Measurements from ENCODE around the gene CDH18.

The CDH18 gene

DNA sequence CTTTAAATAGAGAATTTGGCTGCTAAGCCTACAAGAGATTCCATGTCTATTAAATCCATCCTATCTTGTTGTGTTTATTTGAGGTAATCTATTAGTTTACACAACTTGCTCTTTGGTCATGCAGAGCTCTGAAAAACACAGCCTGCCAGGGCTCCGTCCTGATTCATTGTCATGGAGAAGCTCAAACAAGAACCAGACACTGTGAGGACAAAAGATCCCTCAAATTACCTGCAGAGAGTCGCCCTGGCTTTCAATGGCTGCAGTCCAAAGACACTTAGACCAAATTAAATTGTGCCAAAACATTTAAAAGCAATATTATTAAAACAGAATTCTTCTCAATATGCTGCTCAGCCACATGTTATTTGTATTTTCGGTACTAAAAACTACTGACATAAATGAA, 60.1 kb downstream of the CDH18 start:
- DNase-seq = no peak

DNA sequence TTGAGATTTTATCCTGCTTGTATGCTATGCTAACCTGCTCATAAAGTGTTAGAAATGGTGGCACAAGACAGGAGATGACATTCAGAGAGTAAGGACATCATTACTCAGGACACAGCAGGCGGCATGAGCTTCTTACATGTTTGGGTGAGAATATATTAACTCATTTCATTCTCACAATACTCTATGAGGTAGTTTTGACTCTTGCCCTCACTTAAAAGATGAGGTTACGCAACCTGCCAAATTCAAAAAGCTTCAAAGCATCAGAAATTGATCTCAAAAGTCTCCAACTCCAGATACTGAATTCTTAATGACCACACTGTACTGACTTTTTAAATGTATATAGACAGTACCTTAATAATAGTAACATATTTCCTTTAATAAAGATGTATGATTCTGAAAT, 60.8 kb downstream of the CDH18 start:
- no peak for DNase-seq

DNA sequence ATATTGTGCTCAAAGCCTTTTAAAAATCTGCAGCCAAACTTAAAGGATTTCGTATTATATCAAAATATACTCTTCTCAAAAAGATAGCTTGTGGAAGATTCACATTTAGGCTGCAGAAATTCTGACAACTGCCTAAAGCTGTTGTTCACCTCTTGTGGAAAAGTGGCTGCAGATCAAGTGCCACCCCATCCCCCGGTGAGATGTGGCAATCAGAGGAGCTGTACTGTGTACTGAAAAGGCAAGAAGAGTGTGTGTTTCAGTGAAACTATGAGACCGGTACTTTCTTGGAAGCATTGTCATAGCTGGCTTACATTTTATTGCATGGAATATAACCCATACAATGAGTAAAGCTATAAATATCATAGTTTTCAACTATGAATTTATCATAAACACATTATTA, 64.3 kb downstream of the CDH18 start:
- DNase-seq = no peak

DNA sequence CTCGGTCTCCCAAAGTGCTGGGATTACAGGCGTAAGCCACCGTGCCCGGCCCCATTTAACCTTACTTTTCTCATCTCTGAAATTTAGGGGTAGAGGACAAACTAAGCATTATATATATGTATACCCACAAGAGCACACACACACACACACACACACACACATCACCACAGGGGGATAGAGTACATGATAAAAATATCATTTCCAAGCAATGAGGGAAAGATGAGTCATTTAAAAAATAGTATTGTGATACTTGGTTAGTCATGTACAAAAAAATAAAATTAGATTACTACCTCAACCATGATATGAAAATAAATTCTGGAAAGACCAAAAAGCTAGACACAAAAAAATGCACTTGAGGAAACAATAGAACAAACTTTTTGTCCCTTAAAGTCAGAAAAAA, 67.2 kb downstream of the CDH18 start:
- no peak for DNase-seq

DNA sequence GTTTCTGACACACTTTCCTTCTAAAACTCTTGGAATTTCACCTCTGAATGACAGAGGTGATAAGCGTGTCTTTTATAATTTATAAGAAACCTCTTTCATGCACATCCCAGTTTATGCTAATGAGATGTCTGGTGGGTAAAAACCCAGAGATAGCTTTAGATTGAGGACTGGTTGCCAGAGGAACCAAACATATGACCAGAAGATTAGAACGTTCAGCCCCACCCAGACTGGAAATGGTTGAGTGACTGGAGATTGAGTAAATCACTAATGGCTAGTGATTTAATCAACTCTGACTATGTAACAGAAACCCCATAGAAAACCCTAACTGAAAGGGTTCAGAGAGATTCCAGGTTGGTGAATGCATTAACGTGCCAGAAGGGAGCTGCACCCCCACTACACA, 69.2 kb downstream of the CDH18 start:
- DNase-seq = no peak

DNA sequence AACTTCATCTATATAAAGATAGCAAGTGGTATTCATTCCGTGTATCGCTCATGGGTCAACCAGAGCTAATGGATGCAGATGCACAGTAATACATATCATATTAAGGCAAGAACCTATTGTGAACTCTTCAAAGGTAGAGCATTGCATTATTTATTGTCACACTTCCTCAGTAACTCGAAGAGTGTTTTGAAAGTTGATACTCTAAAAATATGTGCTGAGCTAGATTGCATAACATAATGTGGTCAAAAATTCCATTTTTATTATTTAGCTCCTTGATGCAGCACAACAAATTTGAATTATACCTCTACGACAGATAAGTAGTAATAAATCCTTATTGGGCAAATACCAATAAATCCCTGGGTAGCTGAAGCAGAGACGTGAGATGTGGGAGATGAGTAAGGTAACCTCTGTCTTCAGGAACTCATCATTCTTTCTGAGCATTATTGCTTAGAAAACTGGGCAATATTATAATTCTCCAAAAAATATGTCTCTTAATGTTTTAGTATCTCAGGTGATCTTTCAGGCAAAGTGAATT, 70.3 kb downstream of the CDH18 start:
- DNase-seq = no peak

DNA sequence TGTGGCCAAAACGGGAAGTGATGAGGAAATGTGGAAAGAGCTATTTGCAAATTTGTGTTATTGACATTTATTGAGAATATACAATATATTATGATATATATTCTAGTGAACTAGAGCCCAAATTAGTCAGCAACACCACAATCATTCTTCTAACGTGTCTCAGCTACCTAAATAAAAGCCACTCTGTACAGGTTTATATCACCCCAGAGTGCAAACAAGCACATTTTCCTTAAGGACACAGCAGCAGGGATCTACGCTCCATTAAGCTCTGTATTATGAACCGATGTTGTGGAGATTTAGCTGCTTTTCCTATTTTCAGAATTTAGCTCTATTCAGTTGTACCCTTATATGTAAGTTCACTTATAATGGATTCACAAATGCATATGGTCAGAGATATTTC, 77.9 kb downstream of the CDH18 start:
- DNase-seq = no peak

DNA sequence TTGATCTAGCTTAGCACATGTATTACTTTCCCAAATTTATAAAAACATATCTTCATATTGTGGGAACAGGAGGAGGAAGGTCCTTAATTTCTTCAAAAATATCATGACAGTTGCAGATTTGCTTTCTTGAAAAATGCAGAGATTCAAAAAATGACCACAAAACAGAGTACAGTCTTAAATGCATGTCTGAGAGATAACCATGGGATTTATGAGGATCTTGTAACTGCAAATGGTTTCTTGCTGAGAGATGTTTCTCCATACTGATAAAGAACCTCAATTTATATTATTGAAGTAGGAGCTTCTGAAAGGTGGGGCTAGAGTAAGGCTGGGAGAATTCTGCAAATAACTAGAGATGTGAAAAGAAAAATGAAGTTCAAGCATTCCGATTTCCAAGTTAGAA, 83.2 kb downstream of the CDH18 start:
- no peak for DNase-seq

DNA sequence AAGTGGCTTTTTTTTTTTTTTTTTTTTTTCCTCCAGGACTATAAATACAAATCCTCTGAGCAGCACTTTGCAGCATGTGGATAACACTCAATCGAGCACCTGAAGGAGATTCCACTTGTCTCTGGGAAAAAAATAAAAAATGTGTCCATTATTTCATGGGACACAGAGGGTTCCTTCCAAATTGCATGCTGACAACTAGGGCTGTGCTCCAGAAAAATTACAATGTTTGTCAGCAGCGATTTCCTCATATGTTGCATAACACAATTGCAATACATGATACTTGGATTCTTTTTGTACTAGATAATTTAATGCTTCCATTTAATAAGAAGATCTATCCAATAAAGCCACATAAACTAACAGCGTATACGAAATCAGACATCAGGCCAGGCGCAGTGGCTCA, 84.4 kb downstream of the CDH18 start:
- no peak for DNase-seq

DNA sequence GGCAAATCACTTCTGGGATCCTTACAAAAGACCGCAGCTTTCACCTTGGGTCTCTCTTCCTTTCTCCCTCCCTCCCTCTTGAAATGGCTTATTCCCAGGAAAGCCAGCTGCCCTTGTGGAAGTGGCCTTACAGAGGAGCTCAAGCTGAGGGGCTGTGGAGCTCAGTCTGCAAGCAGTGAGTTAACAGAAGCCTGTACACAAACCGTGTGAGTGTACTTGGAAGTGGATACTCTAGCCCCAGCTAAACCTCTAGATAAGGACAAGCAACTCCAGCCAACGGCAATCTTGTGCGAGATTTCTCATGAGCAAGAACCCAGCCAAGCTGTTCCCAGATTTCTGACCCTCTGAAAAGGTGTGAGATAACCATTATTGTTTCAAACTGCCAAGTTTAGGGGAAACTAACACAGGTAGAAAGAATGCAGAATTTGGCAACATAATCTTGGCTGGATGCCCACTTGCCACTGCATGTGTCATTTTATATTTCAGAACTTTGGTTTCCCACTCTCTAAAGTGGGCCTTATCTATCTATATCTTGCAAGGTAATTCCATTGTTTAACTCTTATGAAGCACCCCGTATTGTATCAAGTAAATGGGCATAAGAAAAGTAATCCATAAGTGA, 85.6 kb downstream of the CDH18 start:
- no peak for DNase-seq

DNA sequence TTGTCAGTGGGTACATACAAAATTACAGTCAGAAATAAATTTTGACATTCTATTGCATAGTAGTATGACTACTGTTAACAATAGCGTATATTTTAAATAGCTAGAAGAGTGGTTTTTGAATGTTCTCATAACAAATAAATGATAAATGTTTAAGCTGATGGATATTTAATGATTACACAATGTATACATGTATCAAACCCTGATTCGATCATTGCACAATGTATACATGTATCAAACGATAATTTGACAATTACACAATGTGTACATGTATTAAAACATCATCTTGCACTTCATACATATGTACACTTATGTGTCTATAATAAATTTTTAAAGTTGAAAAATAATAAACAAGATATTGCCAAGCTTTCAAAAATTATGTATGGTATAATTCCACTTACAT, 87.7 kb downstream of the CDH18 start:
- DNase-seq = no peak

DNA sequence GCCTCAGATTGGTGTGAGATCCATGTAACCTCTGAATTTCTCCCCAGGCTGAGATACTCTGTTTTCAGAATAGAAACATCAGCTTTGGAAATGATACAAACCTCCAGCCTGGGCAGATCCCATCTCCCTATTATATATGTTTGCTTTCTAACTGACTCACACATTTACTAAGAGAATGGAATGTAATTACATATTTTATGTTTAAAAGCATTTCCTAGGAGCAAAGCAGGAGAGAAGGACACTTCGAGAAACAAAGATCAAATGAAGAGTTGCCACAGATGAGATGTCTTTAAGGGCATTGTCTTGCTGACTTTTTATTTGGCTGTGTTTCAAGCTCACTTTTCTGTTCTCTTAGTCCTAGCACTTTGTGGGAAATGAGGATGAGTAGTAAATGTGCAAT, 96.3 kb downstream of the CDH18 start:
- no peak for DNase-seq

DNA sequence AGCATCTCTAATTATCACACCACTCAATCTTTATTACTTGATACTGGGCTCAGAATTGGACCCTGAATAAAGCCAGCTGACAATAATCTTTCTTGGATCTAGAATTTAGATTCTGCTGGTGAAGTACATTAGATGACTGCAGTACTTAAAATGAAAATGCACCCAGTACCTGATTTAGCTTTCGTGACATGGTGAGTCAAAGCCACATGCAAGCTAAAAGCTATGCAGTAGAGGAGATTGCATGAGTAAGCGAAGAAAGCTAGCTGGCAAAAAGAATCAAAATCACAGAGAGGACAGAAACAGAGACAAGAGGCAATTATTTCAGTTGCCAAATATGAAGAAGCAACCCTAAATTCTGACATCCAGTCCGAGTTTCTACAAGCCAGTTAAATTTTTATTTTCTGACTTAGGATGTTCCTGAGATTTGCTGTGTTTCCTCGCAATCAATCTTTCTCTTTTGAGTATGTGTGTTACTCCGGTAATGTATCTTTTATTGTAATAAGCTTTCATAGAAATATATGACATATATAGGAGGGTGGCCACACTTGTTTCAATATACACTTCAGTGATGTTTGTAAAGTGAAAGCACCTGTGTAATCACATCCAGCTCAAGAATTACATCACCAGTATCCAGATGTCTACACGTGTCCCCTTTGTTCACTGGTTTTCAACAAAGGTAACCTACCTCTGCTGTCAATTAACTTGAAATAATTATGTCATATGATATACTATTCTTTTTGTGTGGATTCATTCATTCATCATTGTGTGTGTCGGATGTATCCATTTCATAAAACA, 101.7 kb downstream of the CDH18 start:
- DNase-seq = no peak

DNA sequence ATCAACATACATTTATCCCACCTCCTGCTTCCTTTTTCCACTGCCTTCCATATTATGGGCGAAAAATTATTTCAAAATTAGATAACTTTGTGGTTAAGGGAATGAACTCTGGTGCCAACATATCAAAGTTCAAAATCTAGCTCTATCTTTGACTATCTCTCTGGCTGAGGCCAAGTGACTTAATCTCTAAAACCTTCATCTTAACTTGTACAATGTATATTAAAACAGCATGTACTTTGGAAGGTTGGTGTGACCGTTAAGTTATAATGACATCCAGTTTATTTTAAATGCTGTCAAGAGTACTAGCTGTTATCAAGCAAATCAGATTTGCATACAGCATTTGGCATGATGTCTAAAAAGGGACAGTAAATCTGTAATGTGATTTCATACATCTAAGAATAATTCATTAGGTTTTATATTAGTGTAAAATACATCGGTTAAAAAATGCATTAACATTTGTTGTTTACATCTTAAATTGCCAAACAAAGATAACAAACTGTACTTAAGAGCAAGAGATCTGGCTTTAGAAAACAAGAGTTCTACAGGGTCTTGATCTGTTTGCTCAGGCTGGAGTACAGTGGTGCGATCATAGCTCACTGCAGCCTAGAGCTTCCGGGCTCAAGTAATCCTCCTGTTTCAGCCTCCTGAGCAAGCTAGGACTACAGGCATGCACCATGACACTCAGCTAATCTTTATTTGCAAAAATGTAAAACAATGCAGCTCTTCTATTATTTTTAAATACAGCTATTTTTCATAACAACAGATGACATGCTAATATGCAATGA, 102.8 kb downstream of the CDH18 start:
- no peak for DNase-seq

DNA sequence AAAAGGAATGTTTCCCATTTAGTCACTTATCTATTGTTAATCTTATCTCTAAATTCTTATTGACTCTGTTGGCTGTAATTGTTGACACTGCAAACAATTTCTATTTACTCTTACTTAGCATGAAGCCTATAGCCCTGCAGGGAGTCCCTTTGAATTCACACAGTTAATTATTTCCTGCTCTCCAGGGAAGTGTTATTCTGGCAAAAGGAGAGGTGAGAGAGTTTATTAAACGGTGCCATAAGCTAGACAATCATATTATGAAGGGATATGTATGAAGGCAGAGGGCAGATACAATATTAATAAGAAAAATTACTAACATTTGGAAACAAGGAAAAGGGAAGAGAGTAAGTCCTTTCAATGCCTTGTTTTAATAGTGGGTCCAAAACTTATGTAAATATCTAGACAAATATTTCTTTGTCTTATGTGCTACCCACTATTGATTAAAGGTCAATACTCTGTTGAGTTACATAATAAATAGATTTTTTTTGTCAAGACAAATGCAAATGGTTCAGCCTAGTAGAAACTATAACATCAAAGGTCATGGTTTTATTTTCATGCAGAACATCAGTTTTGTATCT, 107.1 kb downstream of the CDH18 start:
- DNase-seq = no peak

DNA sequence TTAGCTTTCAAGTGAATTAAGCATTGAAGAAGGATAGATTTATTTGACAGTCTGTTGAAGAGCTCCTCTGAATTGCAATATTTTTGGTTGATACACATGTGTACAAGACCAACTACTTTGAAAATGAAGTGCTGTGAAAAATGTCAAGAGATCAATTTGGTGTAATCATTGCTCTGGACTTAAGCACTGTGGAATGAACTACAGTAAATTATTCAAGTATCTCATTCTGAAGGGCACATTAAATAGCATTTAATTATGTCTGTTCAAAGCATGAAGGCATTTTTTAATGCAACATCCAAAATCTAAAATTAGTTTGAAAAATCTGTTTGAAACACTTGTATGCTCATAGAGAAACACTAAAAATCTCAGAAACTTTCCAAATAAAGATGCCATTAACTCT, 107.5 kb downstream of the CDH18 start:
- no peak for DNase-seq

DNA sequence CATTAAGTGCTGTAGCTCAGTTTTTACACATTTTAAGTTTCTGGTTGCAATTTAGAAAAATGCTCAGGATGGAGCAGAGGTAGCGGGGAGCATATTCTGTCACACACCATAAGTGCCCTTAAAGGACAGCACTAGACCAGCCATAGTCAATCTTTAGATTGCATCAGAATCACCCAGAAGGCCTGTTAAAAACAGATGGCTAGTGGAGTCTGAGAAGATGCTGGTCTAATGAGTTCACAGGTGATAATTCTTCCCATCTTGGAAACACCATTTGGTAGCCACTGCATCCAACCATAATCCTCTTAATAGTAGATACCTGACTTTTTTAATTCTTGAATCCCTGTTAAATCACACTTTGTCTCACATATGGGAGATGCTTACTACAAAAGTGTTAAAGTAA, 113.2 kb downstream of the CDH18 start:
- DNase-seq = no peak

DNA sequence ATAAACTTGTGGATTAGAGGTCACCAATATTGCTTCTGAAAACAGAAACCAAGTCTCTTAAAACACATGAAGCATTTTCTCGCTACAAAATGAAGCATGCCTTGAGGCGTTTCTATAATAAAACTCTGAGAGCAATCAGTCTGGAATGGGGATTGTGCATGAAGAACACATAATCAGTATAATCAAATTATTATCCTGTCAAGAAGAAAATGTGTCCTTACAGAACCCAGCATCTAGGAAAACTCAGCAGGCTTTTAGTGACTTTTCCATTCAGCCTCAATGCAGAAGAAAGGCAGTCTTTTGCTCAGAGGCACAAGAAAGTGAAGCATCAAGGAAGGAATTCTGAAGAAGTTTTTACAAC, 121.9 kb downstream of the CDH18 start:
- DNase-seq = no peak

DNA sequence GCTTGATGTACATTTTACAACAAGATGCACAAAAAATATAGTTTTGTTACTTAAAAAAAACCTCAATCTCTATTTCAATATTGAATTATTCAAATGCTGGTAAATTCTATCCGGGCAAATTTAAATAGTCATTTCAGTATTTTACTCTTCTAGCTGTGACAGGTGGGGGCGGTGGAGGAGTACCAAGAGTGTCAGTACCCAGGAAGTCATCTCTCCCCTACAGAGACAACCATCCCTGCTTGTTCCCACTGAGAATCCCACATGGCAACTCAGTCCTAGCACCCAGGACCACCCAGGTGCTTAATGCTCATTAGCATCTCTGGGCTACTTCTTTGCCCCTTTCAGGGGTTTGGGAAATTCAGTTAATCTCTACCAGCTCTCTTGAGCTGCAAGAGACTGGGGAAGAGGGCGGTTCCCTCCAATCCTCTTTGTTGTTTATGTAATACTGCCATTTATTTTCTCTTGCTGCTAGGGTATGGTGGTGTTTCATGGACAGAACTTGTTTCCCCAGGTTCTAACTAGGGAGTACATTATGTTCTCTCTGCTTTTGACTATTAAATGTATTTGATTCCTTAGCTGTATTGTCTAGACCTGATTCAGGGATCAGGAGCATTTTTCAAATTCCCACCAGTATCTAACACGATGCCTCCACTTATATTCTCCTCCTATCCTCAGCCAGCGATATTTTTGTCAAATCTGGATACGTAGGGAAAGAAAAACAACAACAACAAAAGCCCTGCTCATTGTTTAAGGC, 122.5 kb downstream of the CDH18 start:
- no peak for DNase-seq

DNA sequence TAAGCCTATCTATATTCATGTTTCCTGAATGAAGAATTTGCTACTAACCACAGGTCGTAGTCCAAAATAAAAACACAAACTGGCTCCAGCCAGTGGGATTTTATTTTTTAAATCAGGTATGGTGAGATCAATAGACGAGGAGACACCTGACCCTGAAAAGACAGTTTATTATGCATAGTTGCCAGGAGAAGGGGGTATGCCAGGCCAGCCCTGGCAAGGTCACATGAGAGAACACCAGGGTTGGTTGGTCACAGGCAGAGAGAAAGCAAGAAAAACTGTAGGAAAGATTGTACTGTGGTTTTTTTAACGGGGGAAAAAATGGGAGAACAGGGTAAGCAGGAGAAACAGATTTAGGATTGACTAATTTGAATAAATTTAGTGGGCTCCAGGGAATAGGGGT, 125.3 kb downstream of the CDH18 start:
- no peak for DNase-seq

DNA sequence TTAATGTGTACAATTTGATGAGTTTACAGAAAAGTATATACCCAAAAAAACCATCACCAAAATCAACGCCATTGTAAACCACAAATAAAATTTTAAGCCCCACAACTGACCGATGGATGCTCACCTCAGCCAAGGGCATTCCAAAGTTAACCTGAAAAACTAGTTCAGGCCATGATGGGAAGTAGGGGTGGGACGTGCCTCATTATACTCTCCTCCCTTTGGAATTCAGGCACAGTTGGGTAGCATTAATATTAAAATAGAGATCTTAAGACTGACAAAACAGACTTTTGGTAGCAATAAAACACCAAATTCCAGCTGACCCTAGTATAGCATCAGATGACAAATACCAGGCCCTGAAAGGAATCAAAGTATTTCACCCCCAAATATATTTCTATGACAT, 129.0 kb downstream of the CDH18 start:
- no peak for DNase-seq

DNA sequence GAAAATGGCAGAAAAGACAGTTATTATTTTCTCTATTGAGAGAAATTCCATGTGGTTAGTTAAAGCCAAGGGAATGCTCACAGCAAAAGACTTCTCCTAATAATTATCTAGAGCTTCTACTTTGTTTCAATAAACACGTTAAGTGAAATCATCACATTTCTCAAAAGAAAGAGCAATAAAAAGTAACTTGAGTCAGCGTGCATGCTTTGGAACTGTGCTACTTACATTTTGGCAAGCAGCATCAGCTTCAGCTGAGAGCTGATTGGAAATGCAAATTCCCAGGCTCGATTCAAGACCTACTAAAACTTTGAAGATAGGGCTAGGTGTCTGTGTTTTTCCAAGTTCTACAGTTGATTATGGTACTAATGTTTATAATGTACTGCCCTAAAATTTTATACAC, 132.1 kb downstream of the CDH18 start:
- no peak for DNase-seq

DNA sequence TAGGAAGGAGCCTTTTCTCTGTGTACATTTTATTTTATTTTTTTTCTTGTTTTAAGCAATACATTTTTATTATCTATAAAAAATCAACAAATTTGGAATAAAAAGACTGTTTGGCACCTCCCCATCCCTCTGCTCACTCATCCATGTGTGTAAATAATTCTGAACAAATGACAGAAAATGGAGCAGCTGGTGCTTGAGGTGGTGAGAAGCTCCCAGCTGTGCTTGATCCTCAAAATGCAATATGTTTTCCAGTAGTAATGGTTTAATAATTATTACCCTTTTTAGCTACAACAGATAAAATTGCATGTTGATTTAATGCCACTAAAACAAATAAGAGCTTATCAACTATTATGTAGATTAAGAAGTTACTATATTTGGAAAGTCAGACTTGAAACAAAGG, 132.5 kb downstream of the CDH18 start:
- no peak for DNase-seq
